GM12878 (cell line): ENCODE results near the gene PTPRD. TPM values are rescaled to one million over a fixed set of nuclear protein-coding genes. Genes with fewer than 3 reads are reported as not detected.

ENCODE experiments used
- ATAC-seq: fragments of 200-7000 bp; cut with Tn5 transposase; 3 replicates; pipeline ENCODE4 v1.9.1; 2020; ENCODE audit warnings: mild to moderate bottlenecking, moderate library complexity
- BruUV-seq: library from RNA; stranded (reverse); fragments of 400-500 nt; replicated peaks from 2 replicates; lab custom pipeline; 2021; lab: Mats Ljungman, UMichigan
- CTCF ChIA-PET: fragments of 300-600 bp; sonication (Branson Sonifier 250); formaldehyde crosslinking; extraction: SDS; loops from one replicate; lab custom pipeline; 2021; ENCODE audit warnings: inconsistent platforms; lab: Yijun Ruan, JAX
- POLR2A ChIA-PET: fragments of 350-600 bp; formaldehyde crosslinking; extraction: SDS; loops from one replicate; lab custom pipeline; 2021; ENCODE audit warnings: inconsistent platforms; lab: Charles Lee
- RAD21 ChIA-PET: fragments of 300-600 bp; sonication (Branson Sonifier 250); formaldehyde crosslinking; loops from one replicate; lab custom pipeline; 2023; ENCODE audit warnings: antibody characterized with exemption; ENCODE audit not compliant: unreplicated experiment; lab: Charles Lee
- SMC1A ChIA-PET: fragments of 300-600 bp; sonication (Branson Sonifier 250); formaldehyde crosslinking; loops from one replicate; lab custom pipeline; 2023; ENCODE audit not compliant: unreplicated experiment, uncharacterized antibody; lab: Charles Lee
- DNase-seq: peaks from one replicate; pipeline ENCODE4 v3.0.0-alpha.2; 2011; ENCODE audit warnings: low read depth, low spot score
- FAIRE-seq: peaks from 3 replicates; lab custom pipeline; 2011; peaks lifted over from hg19 to GRCh38; lab: Jason Lieb, UNC
- H2AFZ ChIP-seq: 2 replicates; pipeline ENCODE4 v1.6.0; 2011; ENCODE audit warnings: low read depth, low read length, control low read depth; ENCODE audit not compliant: control insufficient read depth
- H3K27ac ChIP-seq: 2 replicates; pipeline ENCODE4 v1.5.1; 2011; ENCODE audit warnings: control low read depth; ENCODE audit not compliant: control insufficient read depth, insufficient read depth
- H3K27me3 ChIP-seq, 2 experiments: replicated peaks in 1 of 2; 2 replicates each; pipeline versions ENCODE4 v1.6.0 to v1.6.1; 2011; ENCODE audit warnings: low read length in 1 of 2; ENCODE audit not compliant: control insufficient read depth in 2 of 2, insufficient read depth in 2 of 2
- H3K36me3 ChIP-seq, 2 experiments: 2 replicates each; pipeline ENCODE4 v1.5.1; 2011; ENCODE audit warnings: low read length in 1 of 2; ENCODE audit not compliant: control insufficient read depth in 2 of 2, insufficient read depth in 2 of 2
- H3K4me1 ChIP-seq: 2 replicates; pipeline ENCODE4 v1.6.1; 2011; ENCODE audit warnings: mild to moderate bottlenecking, low read length, moderate library complexity, mixed read lengths; ENCODE audit not compliant: control insufficient read depth, insufficient read depth
- H3K4me2 ChIP-seq: 2 replicates; pipeline ENCODE4 v1.6.0; 2011; ENCODE audit warnings: control low read depth; ENCODE audit not compliant: control insufficient read depth, insufficient read depth
- H3K4me3 ChIP-seq: fragments of 200-600 bp; sonication (generic); 2 replicates; pipeline ENCODE4 v1.5.1; 2016
- H3K79me2 ChIP-seq: 2 replicates; pipeline ENCODE4 v1.6.0; 2011; ENCODE audit warnings: low read length; ENCODE audit not compliant: control insufficient read depth, insufficient read depth
- H3K9ac ChIP-seq: 2 replicates; pipeline ENCODE4 v1.8.0; 2011; ENCODE audit warnings: low read length, control low read depth, mixed read lengths; ENCODE audit not compliant: control insufficient read depth, insufficient read depth
- H3K9me3 ChIP-seq: replicated peaks from 3 replicates; pipeline ENCODE4 v1.5.1; 2011; ENCODE audit warnings: mild to moderate bottlenecking, low read length; ENCODE audit not compliant: control insufficient read depth, insufficient read depth
- H4K20me1 ChIP-seq: 2 replicates; pipeline ENCODE4 v1.6.0; 2011; ENCODE audit not compliant: control insufficient read depth, insufficient read depth
- E2F8 ChIP-seq: fragments of 450-650 bp; IDR thresholded peaks from 2 replicates; pipeline ENCODE4 v1.6.1; 2018; ENCODE audit warnings: mild to moderate bottlenecking, low read depth, moderate library complexity; ENCODE audit not compliant: partially characterized antibody
- EED ChIP-seq: sonication (generic); IDR thresholded peaks from 2 replicates; pipeline ENCODE4 v1.6.1; 2016; ENCODE audit warnings: antibody characterized with exemption, low read depth
- HCFC1 ChIP-seq: fragments of 150-350 bp; IDR thresholded peaks from 2 replicates; pipeline ENCODE4 v1.6.1; 2014; ENCODE audit warnings: low read length
- MTA3 ChIP-seq: IDR thresholded peaks from 2 replicates; pipeline ENCODE4 v1.6.1; 2012; ENCODE audit warnings: low read length, inconsistent platforms, borderline replicate concordance
- NR2F1 ChIP-seq: fragments of 450-650 bp; conservative IDR thresholded peaks from 2 replicates; pipeline ENCODE4 v1.6.1; 2017; ENCODE audit warnings: mild to moderate bottlenecking
- PML ChIP-seq: IDR thresholded peaks from 2 replicates; pipeline ENCODE4 v1.6.1; 2012; ENCODE audit warnings: low read length, inconsistent platforms
- PRDM15 ChIP-seq: fragments of 450-650 bp; formaldehyde crosslinking; IDR thresholded peaks from 2 replicates; pipeline ENCODE4 v1.4.0; 2020; ENCODE audit warnings: mild to moderate bottlenecking, moderate library complexity
- RUNX3 ChIP-seq: IDR thresholded peaks from 2 replicates; pipeline ENCODE4 v1.6.1; 2012; ENCODE audit warnings: low read length, inconsistent platforms
- SMARCA5 ChIP-seq: fragments of 450-650 bp; IDR thresholded peaks from 2 replicates; pipeline ENCODE4 v1.6.1; 2017; ENCODE audit warnings: mild to moderate bottlenecking
- SUZ12 ChIP-seq: fragments of 200-600 bp; sonication (generic); IDR thresholded peaks from one replicate; pipeline ENCODE4 v1.6.1; 2018; ENCODE audit warnings: antibody characterized with exemption, mild to moderate bottlenecking; ENCODE audit not compliant: unreplicated experiment
- WGBS: methylation state at CpG from one replicate; pipeline ENCODE4 v1.1.6; 2016; ENCODE audit warnings: low lambda C conversion rate; ENCODE audit not compliant: insufficient replicate concordance, insufficient coverage; ENCODE audit errors: missing lambda C conversion rate; 5-methylcytosine and 5-hydroxymethylcytosine counted together
- in situ Hi-C: fragments of 300-500 bp; cut with MboI; formaldehyde crosslinking; loops from 9 replicates; pipeline ENCODE4 v1.14.3; 2018; ENCODE audit warnings: mixed read lengths
- intact Hi-C: fragments of 100-400 bp; cut with micrococcal nuclease; formaldehyde crosslinking; loops from one replicate; pipeline ENCODE4 v1.14.2; 2022; ENCODE audit not compliant: unreplicated experiment
- polyA plus RNA-seq, 11 experiments: library from polyadenylated mRNA; depleted of rRNA in 4 of 11; unstranded in 6 of 11; stranded (reverse) in 5 of 11; fragments of >200 nt; fragmentation: Nextera tagmentation in 4 of 11; fragmentation: Illumina TruSeq in 1 of 11; extraction: Ambion mirVana in 4 of 11; extraction: Trizol in 1 of 11; gene quantifications; 1 replicate in 1 of 11; 2 replicates in 10 of 11; pipeline versions ENCODE4 v1.2.1 to v1.2.3, GENCODE V29; 2011 to 2016; ENCODE audit warnings: inconsistent platforms in 2 of 11, missing spikeins in 2 of 11, low read depth in 1 of 11
- total RNA-seq, 4 experiments: library from RNA; depleted of rRNA in 3 of 4; stranded (reverse); fragments of >200 nt in 3 of 4; fragmentation: Illumina TruSeq in 1 of 4; extraction: Trizol in 1 of 4; gene quantifications; 2 replicates each; pipeline versions ENCODE4 v1.2.1 to v1.2.3, GENCODE V29; 2013 to 2021

PTPRD gene
- total and polyA plus RNA-seq, 10 of the 15 experiments (the other 5 are each of a cell fraction or from before 2014, with no cell fraction given): under 0.01 to 0.05 (median 0.01) TPM; not detected in 7

GRCh38 chr9:8408575-8409190 lies 2204.1 kb downstream of the PTPRD start:
- FAIRE-seq (no peak), ATAC-seq (no peak), DNase-seq (no peak)
- H2AFZ ChIP-seq: no peak overlapping the region
- H3K9ac ChIP-seq: no peak overlapping the region
- POLR2A ChIA-PET: no interaction called here
- H4K20me1 ChIP-seq: no peaks in the 10 kb centered on the region
- CTCF ChIA-PET: no interaction called here
- no peaks in the 10 kb centered on the region for H3K27me3 ChIP-seq
- no peak overlapping the region for H3K4me2 ChIP-seq
- H3K79me2 ChIP-seq: no peaks in the 10 kb centered on the region
- no peaks in the 10 kb centered on the region for H3K9me3 ChIP-seq
- RAD21 ChIA-PET: no interaction called here
- no TSS peak for BruUV-seq
- no peak for TF ChIP-seq HCFC1
- no peak overlapping the region for H3K27ac ChIP-seq
- no peak overlapping the region for H3K4me3 ChIP-seq
- SMC1A ChIA-PET: interaction anchor here (0.8 to 1.1 kb wide), 2 partner anchors 10 to 12 kb away, joined by 3 read pairs; no protein-coding TSS in a partner anchor
- intact Hi-C loops: no loop called here
- in situ Hi-C loops: no loop called here
- H3K36me3 ChIP-seq: no peaks in the 10 kb centered on the region
- H3K4me1 ChIP-seq: no peaks in the 10 kb centered on the region
- WGBS: 41% methylated on average over 9 of the region's 9 CpGs

- FAIRE-seq (no peak), DNase-seq (no peak), ATAC-seq (no peak)
- Histone ChIP-seq H3K4me1 (no peaks in the 10 kb centered on the region), H3K79me2 (no peaks in the 10 kb centered on the region), H3K9ac (no peak overlapping the region), H3K4me3 (no peak overlapping the region), H3K27ac (no peak overlapping the region), H2AFZ (no peak overlapping the region), H3K27me3 (no peaks in the 10 kb centered on the region), H3K4me2 (no peak overlapping the region), H4K20me1 (no peaks in the 10 kb centered on the region), H3K36me3 (no peaks in the 10 kb centered on the region), H3K9me3 (no peaks in the 10 kb centered on the region)
- intact Hi-C loops (no loop called here), in situ Hi-C loops (no loop called here)
- RAD21 ChIA-PET: no interaction called here
- SMC1A ChIA-PET: interaction anchor here (1.0 to 1.2 kb wide), 2 partner anchors 15 to 37 kb away, joined by 3 to 6 read pairs; no protein-coding TSS in a partner anchor
- POLR2A ChIA-PET: no interaction called here
- CTCF ChIA-PET: no interaction called here
- BruUV-seq: no TSS peak
- 11% methylated on average over 6 of the region's 6 CpGs for WGBS
- TF ChIP-seq SMARCA5 (no peak), PML (no peak), SUZ12 (no peak), RUNX3 (no peak), PRDM15 (no peak), E2F8 (no peak), EED (no peak), NR2F1 (no peak), MTA3 (no peak)
Observed at GRCh38 chr9:8401961-8402705, 2210.7 kb downstream of the PTPRD start.
